MCF 10A (cell line): Measurements from ENCODE around the gene FGF14. TPM values are rescaled to one million over a fixed set of nuclear protein-coding genes. Genes with fewer than 3 reads are reported as not detected.

Source experiments
- BruUV-seq: library from RNA; stranded (reverse); fragments of 400-500 nt; replicated peaks from 2 replicates; lab custom pipeline; 2021; lab: Mats Ljungman, UMichigan
- CTCF ChIA-PET: fragments of 300-600 bp; sonication (Branson Sonifier 250); formaldehyde crosslinking; extraction: SDS; loops from one replicate; lab custom pipeline; 2021; ENCODE audit warnings: antibody characterized with exemption, inconsistent platforms; lab: Yijun Ruan, JAX
- POLR2A ChIA-PET: fragments of 300-600, 350-650 bp; sonication (Branson Sonifier 250); formaldehyde crosslinking; extraction: SDS; loops from one replicate; lab custom pipeline; 2020; ENCODE audit warnings: antibody characterized with exemption, inconsistent platforms; lab: Yijun Ruan, JAX
- DNase-seq: peaks from one replicate; pipeline ENCODE4 v3.0.0-alpha.2; 2018; ENCODE audit not compliant: unreplicated experiment
- H3K27ac Mint-ChIP-seq: one replicate; pipeline ENCODE4 v1.8.0; 2022; ENCODE audit warnings: mild to moderate bottlenecking, low read depth, mixed read lengths; ENCODE audit not compliant: unreplicated experiment
- H3K27me3 Mint-ChIP-seq: one replicate; pipeline ENCODE4 v1.8.0; 2022; ENCODE audit warnings: mixed read lengths; ENCODE audit not compliant: insufficient read depth, unreplicated experiment
- H3K36me3 Mint-ChIP-seq: one replicate; pipeline ENCODE4 v1.8.0; 2022; ENCODE audit warnings: mild to moderate bottlenecking, moderate library complexity, mixed read lengths; ENCODE audit not compliant: insufficient read depth, unreplicated experiment
- H3K4me1 Mint-ChIP-seq: one replicate; pipeline ENCODE4 v1.8.0; 2022; ENCODE audit warnings: mixed read lengths; ENCODE audit not compliant: insufficient read depth, unreplicated experiment
- H3K4me3 Mint-ChIP-seq: one replicate; pipeline ENCODE4 v1.8.0; 2022; ENCODE audit warnings: mild to moderate bottlenecking, moderate library complexity, mixed read lengths; ENCODE audit not compliant: unreplicated experiment
- H3K9me3 Mint-ChIP-seq: one replicate; pipeline ENCODE4 v1.8.0; 2022; ENCODE audit warnings: mixed read lengths; ENCODE audit not compliant: unreplicated experiment
- CTCF ChIP-seq: fragments of 200-600 bp; IDR thresholded peaks from one replicate; pipeline ENCODE4 v1.8.0; 2022; ENCODE audit warnings: antibody characterized with exemption, mild to moderate bottlenecking; ENCODE audit not compliant: unreplicated experiment
- intact Hi-C: fragments of 100-400 bp; cut with micrococcal nuclease; formaldehyde crosslinking; loops from 2 replicates; pipeline ENCODE4 v1.14.1; 2022
- total RNA-seq: library from RNA; stranded (reverse); gene quantifications from 2 replicates; pipeline ENCODE4 v1.2.3, GENCODE V29; 2022

Gene FGF14
- total RNA-seq, 1 experiment from 2014 or later: not detected

- H3K9me3 Mint-ChIP-seq: no peaks in the 10 kb centered on the region
Observed at GRCh38 chr13:102033857-102034331, 368.0 kb downstream of the FGF14 start.

GRCh38 chr13:102033386-102033785, 368.5 kb downstream of the FGF14 start:
- ChIA-PET CTCF (interaction anchor here (0.5 to 1.1 kb wide), 4 partner anchors 8 to 172 kb away, joined by 3 read pairs; no protein-coding TSS in a partner anchor), POLR2A (interaction anchor here (0.6 kb wide), 1 partner anchor 1337 kb away, joined by 3 read pairs; no protein-coding TSS in a partner anchor)
- BruUV-seq: no TSS peak
- no peak for DNase-seq
- intact Hi-C loops: no loop called here
- Mint-ChIP-seq H3K27me3 (no peaks in the 10 kb centered on the region), H3K4me3 (no peak overlapping the region), H3K27ac (no peak overlapping the region), H3K36me3 (no peaks in the 10 kb centered on the region), H3K9me3 (no peaks in the 10 kb centered on the region), H3K4me1 (no peaks in the 10 kb centered on the region)
- TF ChIP-seq CTCF: no peak

More at GRCh38 chr13:102033857-102034331, 368.0 kb downstream of the FGF14 start:
- no peak overlapping the region for H3K27ac Mint-ChIP-seq
- DNase-seq: no peak
- CTCF ChIA-PET: interaction anchor here (0.6 to 1.1 kb wide), 3 partner anchors 8 to 98 kb away, joined by 3 read pairs; no protein-coding TSS in a partner anchor
- no peaks in the 10 kb centered on the region for H3K4me1 Mint-ChIP-seq
- no peak for TF ChIP-seq CTCF
- H3K27me3 Mint-ChIP-seq: no peaks in the 10 kb centered on the region
- POLR2A ChIA-PET: interaction anchor here (0.6 kb wide), 1 partner anchor 1337 kb away, joined by 3 read pairs; no protein-coding TSS in a partner anchor
- no TSS peak for BruUV-seq
- intact Hi-C loops: no loop called here
- no peak overlapping the region for H3K4me3 Mint-ChIP-seq
- no peaks in the 10 kb centered on the region for H3K36me3 Mint-ChIP-seq

- Mint-ChIP-seq H3K36me3 (no peaks in the 10 kb centered on the region), H3K27ac (no peak overlapping the region), H3K9me3 (no peaks in the 10 kb centered on the region), H3K27me3 (no peaks in the 10 kb centered on the region), H3K4me3 (no peak overlapping the region), H3K4me1 (no peaks in the 10 kb centered on the region)
- POLR2A ChIA-PET: no interaction called here
- TF ChIP-seq CTCF: no peak
- CTCF ChIA-PET: interaction anchor here (0.7 to 1.3 kb wide), 2 partner anchors 20 to 427 kb away, joined by 3 to 4 read pairs; no protein-coding TSS in a partner anchor
- no peak for DNase-seq
- BruUV-seq: no TSS peak
- intact Hi-C loops: no loop called here
Observed at GRCh38 chr13:102028868-102029267, 373.0 kb downstream of the FGF14 start.

- no peak for DNase-seq
- no peaks in the 10 kb centered on the region for H3K27me3 Mint-ChIP-seq
- ChIA-PET POLR2A (no interaction called here), CTCF (no interaction called here)
- TF ChIP-seq CTCF: no peak
- no peak overlapping the region for H3K4me3 Mint-ChIP-seq
- no peak overlapping the region for H3K27ac Mint-ChIP-seq
- intact Hi-C loops: no loop called here
- H3K9me3 Mint-ChIP-seq: no peaks in the 10 kb centered on the region
- BruUV-seq: no TSS peak
- no peaks in the 10 kb centered on the region for H3K36me3 Mint-ChIP-seq
- no peaks in the 10 kb centered on the region for H3K4me1 Mint-ChIP-seq
Observed at GRCh38 chr13:102028206-102028605, 373.6 kb downstream of the FGF14 start.
